ENCODE data around the gene NUP210L.

NUP210L gene

DNA sequence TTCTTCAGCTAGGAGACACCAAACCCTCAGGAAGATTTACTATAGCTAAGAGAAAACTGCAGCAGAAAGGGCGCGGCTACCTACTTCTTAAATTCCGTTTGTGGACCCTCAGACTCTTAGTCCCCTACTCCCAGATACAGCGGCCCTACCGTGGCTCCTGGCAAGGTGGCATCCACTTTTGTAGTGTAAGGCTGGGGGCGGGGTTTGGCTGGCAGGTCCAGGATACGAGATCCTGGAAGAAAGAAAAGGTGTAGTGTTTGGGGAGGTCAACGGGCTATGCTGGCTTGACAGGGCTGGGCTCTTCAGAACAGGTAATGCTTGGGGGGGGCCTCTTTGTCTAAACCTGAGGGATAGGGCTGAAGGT lies 186.9 kb downstream of the NUP210L start:
- no peak for TF ChIP-seq EZH2phosphoT487 (IDR thresholded peaks at IDR 0.05; ENCODE audit: borderline replicate concordance)
- TF ChIP-seq, protein P1, sequence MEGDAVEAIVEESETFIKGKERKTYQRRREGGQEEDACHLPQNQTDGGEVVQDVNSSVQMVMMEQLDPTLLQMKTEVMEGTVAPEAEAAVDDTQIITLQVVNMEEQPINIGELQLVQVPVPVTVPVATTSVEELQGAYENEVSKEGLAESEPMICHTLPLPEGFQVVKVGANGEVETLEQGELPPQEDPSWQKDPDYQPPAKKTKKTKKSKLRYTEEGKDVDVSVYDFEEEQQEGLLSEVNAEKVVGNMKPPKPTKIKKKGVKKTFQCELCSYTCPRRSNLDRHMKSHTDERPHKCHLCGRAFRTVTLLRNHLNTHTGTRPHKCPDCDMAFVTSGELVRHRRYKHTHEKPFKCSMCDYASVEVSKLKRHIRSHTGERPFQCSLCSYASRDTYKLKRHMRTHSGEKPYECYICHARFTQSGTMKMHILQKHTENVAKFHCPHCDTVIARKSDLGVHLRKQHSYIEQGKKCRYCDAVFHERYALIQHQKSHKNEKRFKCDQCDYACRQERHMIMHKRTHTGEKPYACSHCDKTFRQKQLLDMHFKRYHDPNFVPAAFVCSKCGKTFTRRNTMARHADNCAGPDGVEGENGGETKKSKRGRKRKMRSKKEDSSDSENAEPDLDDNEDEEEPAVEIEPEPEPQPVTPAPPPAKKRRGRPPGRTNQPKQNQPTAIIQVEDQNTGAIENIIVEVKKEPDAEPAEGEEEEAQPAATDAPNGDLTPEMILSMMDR (conservative IDR thresholded peaks at IDR 0.05; ENCODE audit: low read length) = no peak
- H3K9me3 ChIP-seq (ENCODE audit: insufficient read depth, low read depth, low read length) = no peaks in the 10 kb centered on the region
- no peaks in the 10 kb centered on the region for H4K20me1 ChIP-seq (ENCODE audit: insufficient read depth, low read length, poor library complexity, severe bottlenecking)
- H3K36me3 ChIP-seq (ENCODE audit: insufficient read depth, low read length) = no peaks in the 10 kb centered on the region
- H3K4me1 ChIP-seq (ENCODE audit: insufficient read depth, low read length, poor library complexity, severe bottlenecking) = peaks cover 44% of the 10 kb centered on the region
- H3K4me3 ChIP-seq (ENCODE audit: low read length, poor library complexity, severe bottlenecking) = peak overlapping the region; percentile 90
- H3F3A ChIP-seq (ENCODE audit: low read depth) = no peaks in the 10 kb centered on the region
- H3K4me2 ChIP-seq (ENCODE audit: low read depth, low read length, poor library complexity, severe bottlenecking) = peak overlapping the region; percentile 78
- peaks cover 55% of the 10 kb centered on the region for H3K79me2 ChIP-seq (ENCODE audit: insufficient read depth, low read length)
- peak overlapping the region; percentile 47 for H2AFZ ChIP-seq (ENCODE audit: low read length)
- no peaks in the 10 kb centered on the region for H3K9me2 ChIP-seq (replicated peaks; ENCODE audit: low read depth, low read length)
- no peaks in the 10 kb centered on the region for H3K27me3 ChIP-seq (ENCODE audit: insufficient read depth, low read length, poor library complexity, severe bottlenecking)
- peak overlapping the region; percentile 97 for H3K9ac ChIP-seq (ENCODE audit: low read depth, low read length, poor library complexity, severe bottlenecking)

DNA sequence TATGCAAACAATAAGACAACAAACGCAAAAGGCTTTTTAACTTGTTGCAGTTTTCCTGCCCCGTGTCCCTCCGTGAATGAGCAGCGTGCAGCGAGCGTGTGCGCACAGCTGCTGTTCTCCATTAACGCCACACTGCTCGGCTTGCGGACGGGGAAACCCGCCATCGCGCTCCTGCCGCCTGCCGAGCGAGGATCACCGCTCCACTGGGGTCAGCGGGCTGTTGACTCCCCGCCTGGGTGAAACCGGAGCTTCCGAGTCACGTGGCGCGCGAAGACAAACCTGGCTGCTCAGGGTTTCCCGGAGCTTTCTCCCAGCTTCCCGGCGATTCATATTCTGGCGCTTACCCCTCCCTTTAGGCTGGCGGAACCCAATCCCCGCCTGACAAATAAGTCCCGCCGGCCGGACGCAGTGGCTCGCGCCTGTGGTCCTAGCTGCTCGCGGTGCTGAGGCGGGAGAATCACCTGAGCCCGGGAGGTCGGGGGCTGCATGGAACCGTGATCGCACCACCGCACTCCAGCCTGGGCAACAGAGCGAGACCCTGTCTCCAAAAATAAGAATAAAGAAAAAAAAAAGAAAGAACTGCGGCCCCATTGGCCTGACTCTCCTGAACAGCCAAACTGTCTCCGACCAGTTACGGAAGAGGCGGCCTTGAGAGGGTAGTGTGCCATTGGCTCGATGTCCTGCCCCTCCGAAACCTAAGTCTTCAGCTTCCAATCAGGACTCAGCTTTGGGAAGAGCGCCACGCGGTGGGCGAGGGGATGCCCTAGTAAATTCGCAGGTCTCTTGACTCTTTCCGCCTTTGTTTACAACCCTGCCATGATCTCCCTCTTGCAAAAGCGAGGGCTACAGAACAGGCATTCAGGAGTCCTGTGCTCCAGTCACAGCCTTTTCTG lies 187.5 kb downstream of the NUP210L start, which contains the start of gene CREB3L4:
Gene CREB3L4 (plus strand): TSS at position 796 of the 893 bp plus-strand sequence. CDS start 624 bp downstream, outside the sequence.
- Histone ChIP-seq H3K79me2 (ENCODE audit: insufficient read depth, low read length) (peaks cover 61% of the 10 kb centered on the region), H3K4me1 (ENCODE audit: insufficient read depth, low read length, poor library complexity, severe bottlenecking) (peaks cover 50% of the 10 kb centered on the region), H3K4me3 (ENCODE audit: low read length, poor library complexity, severe bottlenecking) (peak within 1 kb of the TSS; percentile 90), H3K9me2 (replicated peaks; ENCODE audit: low read depth, low read length) (no peaks in the 10 kb centered on the region), H3F3A (ENCODE audit: low read depth) (no peaks in the 10 kb centered on the region), H2AFZ (ENCODE audit: low read length) (peak within 1 kb of the TSS; percentile 81), H3K27me3 (ENCODE audit: insufficient read depth, low read length, poor library complexity, severe bottlenecking) (no peaks in the 10 kb centered on the region), H3K9me3 (ENCODE audit: insufficient read depth, low read depth, low read length) (no peaks in the 10 kb centered on the region), H3K9ac (ENCODE audit: low read depth, low read length, poor library complexity, severe bottlenecking) (peak within 1 kb of the TSS; percentile 97), H4K20me1 (ENCODE audit: insufficient read depth, low read length, poor library complexity, severe bottlenecking) (peaks cover 5% of the 10 kb centered on the region), H3K36me3 (ENCODE audit: insufficient read depth, low read length) (no peaks in the 10 kb centered on the region), H3K4me2 (ENCODE audit: low read depth, low read length, poor library complexity, severe bottlenecking) (peak within 1 kb of the TSS; percentile 86)
- TF ChIP-seq, protein P1 (conservative IDR thresholded peaks at IDR 0.05; ENCODE audit: low read length) = peak; percentile 54
- TF ChIP-seq EZH2phosphoT487 (IDR thresholded peaks at IDR 0.05; ENCODE audit: borderline replicate concordance) = no peak

DNA sequence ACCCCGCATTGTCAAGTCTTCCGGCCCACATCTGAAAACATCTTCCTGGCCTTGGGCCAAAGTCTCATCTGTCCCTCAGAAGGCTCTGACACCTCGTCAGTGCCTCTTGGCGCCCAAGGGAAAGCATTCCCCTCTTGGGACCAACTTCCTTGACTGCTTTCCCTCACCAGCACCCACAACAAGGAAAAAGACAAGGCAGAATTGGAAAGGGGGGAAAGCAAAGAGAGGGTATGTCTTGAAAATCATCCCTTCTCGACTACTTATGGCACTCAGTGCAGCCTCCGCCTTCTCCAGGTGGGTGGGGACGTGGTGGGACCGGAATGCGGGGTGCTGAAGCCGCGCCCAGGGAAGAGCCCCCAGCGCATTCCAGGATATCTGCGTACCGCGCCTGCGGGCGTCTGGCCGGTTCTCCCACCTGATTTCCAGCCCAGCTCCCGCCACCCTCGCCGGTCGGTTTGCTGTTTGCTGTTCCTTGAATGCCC lies 191.0 kb downstream of the NUP210L start:
- peak overlapping the region; percentile 85 for H3K9ac ChIP-seq (ENCODE audit: low read depth, low read length, poor library complexity, severe bottlenecking)
- H3F3A ChIP-seq (ENCODE audit: low read depth) = no peaks in the 10 kb centered on the region
- H3K79me2 ChIP-seq (ENCODE audit: insufficient read depth, low read length) = peaks cover 65% of the 10 kb centered on the region
- H3K27me3 ChIP-seq (ENCODE audit: insufficient read depth, low read length, poor library complexity, severe bottlenecking) = no peaks in the 10 kb centered on the region
- TF ChIP-seq, protein P1 (conservative IDR thresholded peaks at IDR 0.05; ENCODE audit: low read length) = no peak
- TF ChIP-seq EZH2phosphoT487 (IDR thresholded peaks at IDR 0.05; ENCODE audit: borderline replicate concordance) = no peak
- no peaks in the 10 kb centered on the region for H3K9me3 ChIP-seq (ENCODE audit: insufficient read depth, low read depth, low read length)
- H2AFZ ChIP-seq (ENCODE audit: low read length) = peak overlapping the region; percentile 88; the same call in 1 of the 2 replicates
- H3K4me2 ChIP-seq (ENCODE audit: low read depth, low read length, poor library complexity, severe bottlenecking) = peak overlapping the region; percentile 94
- H4K20me1 ChIP-seq (ENCODE audit: insufficient read depth, low read length, poor library complexity, severe bottlenecking) = peaks cover 6% of the 10 kb centered on the region
- peaks cover 47% of the 10 kb centered on the region for H3K4me1 ChIP-seq (ENCODE audit: insufficient read depth, low read length, poor library complexity, severe bottlenecking)
- H3K36me3 ChIP-seq (ENCODE audit: insufficient read depth, low read length) = no peaks in the 10 kb centered on the region
- H3K9me2 ChIP-seq (replicated peaks; ENCODE audit: low read depth, low read length) = no peaks in the 10 kb centered on the region
- H3K4me3 ChIP-seq (ENCODE audit: low read length, poor library complexity, severe bottlenecking) = peak overlapping the region; percentile 80
